SK-N-SH (cell line): ENCODE data around the gene TSNAXIP1.

ENCODE experiments used
- ELF1 ChIP-seq: IDR thresholded peaks from 2 replicates; pipeline ENCODE4 v1.4.0; 2012
- REST ChIP-seq: IDR thresholded peaks from 2 replicates; pipeline ENCODE4 v1.6.1; 2012; ENCODE audit warnings: mild to moderate bottlenecking, low read depth, low read length, moderate library complexity
- TF ChIP-seq, protein P1 (sequence below): IDR thresholded peaks from 2 replicates; pipeline ENCODE4; 2012
- TF ChIP-seq, protein P2 (sequence below): fragments of 200-600 bp; sonication (generic); IDR thresholded peaks from 2 replicates; pipeline ENCODE4 v1.6.1; 2017; ENCODE audit warnings: antibody characterized with exemption, mild to moderate bottlenecking, moderate library complexity

GRCh38 chr16:67805718-67806427 is 816 bp upstream of the TSNAXIP1 start:
- no peak for TF ChIP-seq ELF1
- TF ChIP-seq, protein P1, sequence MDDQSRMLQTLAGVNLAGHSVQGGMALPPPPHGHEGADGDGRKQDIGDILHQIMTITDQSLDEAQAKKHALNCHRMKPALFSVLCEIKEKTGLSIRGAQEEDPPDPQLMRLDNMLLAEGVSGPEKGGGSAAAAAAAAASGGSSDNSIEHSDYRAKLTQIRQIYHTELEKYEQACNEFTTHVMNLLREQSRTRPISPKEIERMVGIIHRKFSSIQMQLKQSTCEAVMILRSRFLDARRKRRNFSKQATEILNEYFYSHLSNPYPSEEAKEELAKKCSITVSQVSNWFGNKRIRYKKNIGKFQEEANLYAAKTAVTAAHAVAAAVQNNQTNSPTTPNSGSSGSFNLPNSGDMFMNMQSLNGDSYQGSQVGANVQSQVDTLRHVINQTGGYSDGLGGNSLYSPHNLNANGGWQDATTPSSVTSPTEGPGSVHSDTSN: no peak
- TF ChIP-seq, protein P2, sequence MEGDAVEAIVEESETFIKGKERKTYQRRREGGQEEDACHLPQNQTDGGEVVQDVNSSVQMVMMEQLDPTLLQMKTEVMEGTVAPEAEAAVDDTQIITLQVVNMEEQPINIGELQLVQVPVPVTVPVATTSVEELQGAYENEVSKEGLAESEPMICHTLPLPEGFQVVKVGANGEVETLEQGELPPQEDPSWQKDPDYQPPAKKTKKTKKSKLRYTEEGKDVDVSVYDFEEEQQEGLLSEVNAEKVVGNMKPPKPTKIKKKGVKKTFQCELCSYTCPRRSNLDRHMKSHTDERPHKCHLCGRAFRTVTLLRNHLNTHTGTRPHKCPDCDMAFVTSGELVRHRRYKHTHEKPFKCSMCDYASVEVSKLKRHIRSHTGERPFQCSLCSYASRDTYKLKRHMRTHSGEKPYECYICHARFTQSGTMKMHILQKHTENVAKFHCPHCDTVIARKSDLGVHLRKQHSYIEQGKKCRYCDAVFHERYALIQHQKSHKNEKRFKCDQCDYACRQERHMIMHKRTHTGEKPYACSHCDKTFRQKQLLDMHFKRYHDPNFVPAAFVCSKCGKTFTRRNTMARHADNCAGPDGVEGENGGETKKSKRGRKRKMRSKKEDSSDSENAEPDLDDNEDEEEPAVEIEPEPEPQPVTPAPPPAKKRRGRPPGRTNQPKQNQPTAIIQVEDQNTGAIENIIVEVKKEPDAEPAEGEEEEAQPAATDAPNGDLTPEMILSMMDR: no peak
- TF ChIP-seq REST: no peak
